Suprapubic skin (tissue), 4 donors: ENCODE data around the gene VSIR. TPM values are rescaled to one million over a fixed set of nuclear protein-coding genes. Genes with fewer than 3 reads are reported as not detected.

ENCODE experiments used
- DNase-seq, 2 donors: peaks; one replicate each; pipeline ENCODE4 v3.0.0-alpha.2; 2019; ENCODE audit warnings: low spot score in 2 of 2
- H3K27ac ChIP-seq: fragments of 200-600 bp; sonication (generic); one replicate; pipeline ENCODE4 v1.5.1; 2019
- H3K27me3 ChIP-seq: fragments of 200-600 bp; sonication (generic); one replicate; pipeline ENCODE4 v1.5.1; 2019
- H3K36me3 ChIP-seq: fragments of 200-600 bp; sonication (generic); one replicate; pipeline ENCODE4 v1.5.1; 2019
- H3K4me1 ChIP-seq: fragments of 200-600 bp; sonication (generic); one replicate; pipeline ENCODE4 v1.5.1; 2019
- H3K4me3 ChIP-seq: fragments of 200-600 bp; sonication (generic); one replicate; pipeline ENCODE4 v1.5.1; 2019; ENCODE audit warnings: mild to moderate bottlenecking
- H3K9me3 ChIP-seq: fragments of 200-600 bp; sonication (generic); one replicate; pipeline ENCODE4 v1.5.1; 2019
- EP300 ChIP-seq: sonication (generic); formaldehyde crosslinking; IDR thresholded peaks from one replicate; pipeline ENCODE4 v1.6.1; 2017; ENCODE audit warnings: antibody characterized with exemption
- POLR2A ChIP-seq, 2 donors: fragments of 450-650 bp; IDR thresholded peaks; one replicate each; pipeline ENCODE4 v1.6.1; 2017; ENCODE audit warnings: antibody characterized with exemption in 2 of 2, mild to moderate bottlenecking in 2 of 2, moderate library complexity in 2 of 2
- POLR2AphosphoS5 ChIP-seq, 3 donors: sonication (generic); formaldehyde crosslinking; IDR thresholded peaks; one replicate each; pipeline ENCODE4 v1.6.1; 2017; ENCODE audit warnings: antibody characterized with exemption in 3 of 3
- WGBS: methylation state at CpG from one replicate; pipeline ENCODE4 v1.1.5; 2018; 5-methylcytosine and 5-hydroxymethylcytosine counted together
- total RNA-seq, 4 donors: library from RNA; depleted of rRNA; stranded (reverse); fragments of >200 nt; gene quantifications; one replicate each; pipeline ENCODE4 v1.1.0, GENCODE V29; 2016
- TF ChIP-seq, protein P1 (sequence below), 2 donors: fragments of 200-600 bp in 1 of 2; fragments of 450-650 bp in 1 of 2; sonication (generic) in 1 of 2; IDR thresholded peaks; one replicate each; pipeline ENCODE4 v1.5.1; 2016 to 2019; ENCODE audit warnings: antibody characterized with exemption in 2 of 2, mild to moderate bottlenecking in 1 of 2, moderate library complexity in 1 of 2

The VSIR gene
- total RNA-seq, 4 donors from 2014 or later: 16.3 to 50.7 (median 33.6) TPM

DNA sequence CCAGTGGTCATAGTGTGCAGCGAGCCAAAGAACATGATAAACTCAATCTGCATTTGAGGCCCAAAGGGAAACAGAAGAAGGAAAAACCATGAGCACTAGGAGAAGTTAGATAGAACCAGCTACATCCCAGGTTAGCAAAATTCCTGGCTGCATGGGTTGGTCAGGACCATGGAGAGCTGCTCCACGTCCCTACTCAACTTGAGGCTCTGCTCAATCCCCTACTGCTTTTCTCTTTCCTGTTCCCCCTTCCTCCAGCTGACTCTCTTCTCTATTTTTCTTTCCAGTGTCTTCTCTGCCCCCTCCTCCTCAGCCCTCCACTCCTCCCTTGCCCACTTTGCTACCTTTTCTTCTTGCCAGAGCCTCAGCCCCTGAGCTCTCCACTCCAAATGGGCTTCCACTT is 21.9 kb upstream of the VSIR start:
- H3K4me1 ChIP-seq: no peaks in the 10 kb centered on the region
- no peaks in the 10 kb centered on the region for H3K36me3 ChIP-seq
- TF ChIP-seq, protein P1, sequence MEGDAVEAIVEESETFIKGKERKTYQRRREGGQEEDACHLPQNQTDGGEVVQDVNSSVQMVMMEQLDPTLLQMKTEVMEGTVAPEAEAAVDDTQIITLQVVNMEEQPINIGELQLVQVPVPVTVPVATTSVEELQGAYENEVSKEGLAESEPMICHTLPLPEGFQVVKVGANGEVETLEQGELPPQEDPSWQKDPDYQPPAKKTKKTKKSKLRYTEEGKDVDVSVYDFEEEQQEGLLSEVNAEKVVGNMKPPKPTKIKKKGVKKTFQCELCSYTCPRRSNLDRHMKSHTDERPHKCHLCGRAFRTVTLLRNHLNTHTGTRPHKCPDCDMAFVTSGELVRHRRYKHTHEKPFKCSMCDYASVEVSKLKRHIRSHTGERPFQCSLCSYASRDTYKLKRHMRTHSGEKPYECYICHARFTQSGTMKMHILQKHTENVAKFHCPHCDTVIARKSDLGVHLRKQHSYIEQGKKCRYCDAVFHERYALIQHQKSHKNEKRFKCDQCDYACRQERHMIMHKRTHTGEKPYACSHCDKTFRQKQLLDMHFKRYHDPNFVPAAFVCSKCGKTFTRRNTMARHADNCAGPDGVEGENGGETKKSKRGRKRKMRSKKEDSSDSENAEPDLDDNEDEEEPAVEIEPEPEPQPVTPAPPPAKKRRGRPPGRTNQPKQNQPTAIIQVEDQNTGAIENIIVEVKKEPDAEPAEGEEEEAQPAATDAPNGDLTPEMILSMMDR (IDR thresholded peaks at IDR 0.05): no peak
- TF ChIP-seq POLR2A (IDR thresholded peaks at IDR 0.05) (no peak), POLR2AphosphoS5 (IDR thresholded peaks at IDR 0.05) (no peak), EP300 (no peak)
- WGBS: 28% methylated on average over 2 of the region's 2 CpGs
- H3K27me3 ChIP-seq: no peaks in the 10 kb centered on the region
- no peak for DNase-seq
- H3K4me3 ChIP-seq: no peak overlapping the region
- no peak overlapping the region for H3K27ac ChIP-seq
- H3K9me3 ChIP-seq: no peaks in the 10 kb centered on the region

DNA sequence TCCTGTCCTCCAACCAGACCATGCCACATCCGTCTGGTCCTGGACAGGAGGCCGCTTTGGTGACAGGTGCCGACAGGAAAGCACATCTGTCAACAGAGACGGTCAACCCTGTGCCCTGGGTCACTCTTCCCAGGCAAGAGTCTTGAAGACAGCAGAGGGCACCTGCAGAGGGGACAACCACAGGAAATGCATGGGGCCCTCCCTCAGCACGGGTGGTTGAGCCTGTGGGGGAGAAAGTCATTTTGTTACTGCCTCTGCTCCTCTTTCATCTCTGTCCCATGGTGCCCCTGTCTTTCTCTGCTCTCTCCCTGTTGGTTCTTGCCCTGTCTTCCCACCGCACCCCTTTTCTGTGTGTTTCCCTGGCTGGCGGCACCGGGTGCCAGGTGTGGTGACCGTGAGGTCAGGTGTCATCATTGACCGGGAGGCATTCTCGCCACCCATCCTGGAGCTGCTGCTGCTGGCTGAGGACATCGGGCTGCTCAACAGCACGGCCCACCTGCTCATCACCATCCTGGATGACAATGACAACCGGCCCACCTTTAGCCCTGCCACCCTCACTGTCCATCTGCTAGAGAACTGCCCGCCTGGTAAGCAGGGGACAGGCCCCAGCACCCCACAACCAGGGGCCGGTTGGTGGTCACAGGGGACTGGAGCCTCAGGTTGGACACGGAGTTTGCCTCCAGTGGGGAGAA is 17.6 kb upstream of the VSIR start:
- Histone ChIP-seq H3K9me3 (no peaks in the 10 kb centered on the region), H3K36me3 (no peaks in the 10 kb centered on the region), H3K4me1 (no peaks in the 10 kb centered on the region), H3K27ac (no peak overlapping the region), H3K4me3 (no peak overlapping the region), H3K27me3 (no peaks in the 10 kb centered on the region)
- DNase-seq: no peak
- 87% methylated on average over 17 of the region's 17 CpGs for WGBS
- no peak for TF ChIP-seq POLR2A (IDR thresholded peaks at IDR 0.05)
- TF ChIP-seq POLR2AphosphoS5 (IDR thresholded peaks at IDR 0.05): no peak
- TF ChIP-seq, protein P1 (IDR thresholded peaks at IDR 0.05): no peak
- TF ChIP-seq EP300: no peak

DNA sequence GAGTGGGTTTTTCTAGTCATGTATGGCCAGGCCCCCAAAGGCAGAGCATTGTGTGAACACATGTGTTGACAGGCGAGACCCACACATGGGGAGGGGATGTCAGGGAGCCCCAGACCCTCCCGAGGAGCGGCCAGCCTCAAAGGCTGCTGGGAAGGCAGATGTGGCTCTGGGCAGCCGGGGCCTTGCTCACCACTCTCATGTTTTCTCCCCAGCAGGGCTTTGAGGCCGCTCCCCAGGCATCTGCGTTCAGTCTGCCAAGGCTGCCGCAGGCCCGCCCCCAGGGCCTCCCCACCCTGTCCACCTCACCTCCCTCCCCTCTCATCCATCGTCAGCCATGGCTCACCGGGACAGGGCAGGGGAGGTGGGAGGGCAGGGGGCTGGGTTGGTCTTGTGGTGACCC is 16.6 kb upstream of the VSIR start:
- TF ChIP-seq POLR2AphosphoS5 (IDR thresholded peaks at IDR 0.05) (no peak), POLR2A (IDR thresholded peaks at IDR 0.05) (no peak), EP300 (no peak)
- TF ChIP-seq, protein P1 (IDR thresholded peaks at IDR 0.05): no peak
- no peaks in the 10 kb centered on the region for H3K9me3 ChIP-seq
- no peaks in the 10 kb centered on the region for H3K36me3 ChIP-seq
- H3K27ac ChIP-seq: no peak overlapping the region
- no peaks in the 10 kb centered on the region for H3K27me3 ChIP-seq
- 78% methylated on average over 7 of the region's 10 CpGs for WGBS
- no peak overlapping the region for H3K4me3 ChIP-seq
- DNase-seq: no peak
- no peaks in the 10 kb centered on the region for H3K4me1 ChIP-seq

DNA sequence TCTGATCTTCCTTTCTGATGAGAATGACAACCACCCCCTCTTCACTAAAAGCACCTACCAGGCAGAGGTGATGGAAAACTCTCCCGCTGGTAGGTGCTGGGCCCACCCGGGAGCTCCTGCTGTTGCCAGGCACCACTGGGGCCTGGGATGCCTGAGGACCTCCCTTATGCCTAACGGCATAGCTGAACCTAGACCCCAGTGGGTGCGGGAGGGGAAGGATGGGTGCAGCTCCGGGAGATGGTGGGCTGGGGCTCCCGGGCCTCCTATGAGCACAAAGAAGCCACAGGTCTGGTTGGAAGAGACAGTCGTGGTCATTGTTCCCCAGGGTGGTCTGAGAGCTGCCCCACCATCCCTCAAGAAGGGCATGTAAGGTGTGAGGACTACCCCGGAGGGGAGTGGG is 15.6 kb upstream of the VSIR start:
- H3K27ac ChIP-seq: no peak overlapping the region
- WGBS: 90% methylated on average over 8 of the region's 8 CpGs
- H3K9me3 ChIP-seq: no peaks in the 10 kb centered on the region
- no peaks in the 10 kb centered on the region for H3K27me3 ChIP-seq
- TF ChIP-seq EP300 (no peak), POLR2AphosphoS5 (IDR thresholded peaks at IDR 0.05) (no peak), POLR2A (IDR thresholded peaks at IDR 0.05) (no peak)
- TF ChIP-seq, protein P1 (IDR thresholded peaks at IDR 0.05): no peak
- H3K4me3 ChIP-seq: no peak overlapping the region
- no peaks in the 10 kb centered on the region for H3K4me1 ChIP-seq
- H3K36me3 ChIP-seq: no peaks in the 10 kb centered on the region
- DNase-seq: no peak

DNA sequence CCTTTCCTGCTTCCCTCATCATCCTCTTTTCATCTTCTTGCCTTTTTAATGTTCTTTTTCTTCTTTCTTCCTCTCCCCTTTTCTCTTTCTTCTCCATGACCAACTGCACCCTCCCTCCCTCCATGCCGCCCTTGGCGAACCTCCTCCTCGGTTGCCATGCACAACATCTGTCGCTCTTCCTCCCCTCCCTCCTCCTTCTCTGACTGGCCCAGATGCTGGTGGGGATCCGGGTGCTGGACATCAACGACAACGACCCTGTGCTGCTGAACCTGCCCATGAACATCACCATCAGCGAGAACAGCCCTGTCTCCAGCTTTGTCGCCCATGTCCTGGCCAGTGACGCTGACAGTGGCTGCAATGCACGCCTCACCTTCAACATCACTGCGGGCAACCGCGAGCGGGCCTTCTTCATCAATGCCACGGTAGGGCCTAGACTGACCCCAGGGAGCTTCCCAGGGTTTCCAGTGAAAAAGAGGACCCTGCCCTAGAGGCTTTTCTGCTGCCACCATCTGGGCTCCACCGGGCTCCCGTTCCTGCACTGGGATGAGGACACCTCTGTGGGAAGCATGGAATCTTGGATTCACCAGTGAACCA is 11.5 kb upstream of the VSIR start:
- no peaks in the 10 kb centered on the region for H3K27me3 ChIP-seq
- H3K4me3 ChIP-seq: no peak overlapping the region
- no peak overlapping the region for H3K27ac ChIP-seq
- no peaks in the 10 kb centered on the region for H3K36me3 ChIP-seq
- H3K9me3 ChIP-seq: no peaks in the 10 kb centered on the region
- 90% methylated on average over 18 of the region's 18 CpGs for WGBS
- H3K4me1 ChIP-seq: no peaks in the 10 kb centered on the region
- no peak for DNase-seq
- no peak for TF ChIP-seq POLR2AphosphoS5 (IDR thresholded peaks at IDR 0.05)
- TF ChIP-seq EP300: no peak
- TF ChIP-seq, protein P1 (IDR thresholded peaks at IDR 0.05): no peak
- TF ChIP-seq POLR2A (IDR thresholded peaks at IDR 0.05): no peak
